T-helper 2 cell (primary cell): Measurements from ENCODE around the gene ZFYVE28.

Experiments
- DNase-seq, 5 experiments: peaks; one replicate each; pipeline versions ENCODE4 v3.0.0 to v3.0.0-alpha.2; 2012 to 2022

ZFYVE28 gene

GRCh38 chr4:2428496-2429213 lies 10.2 kb upstream of the ZFYVE28 start:
- no peak for DNase-seq

- no peak for DNase-seq
Observed at GRCh38 chr4:2427383-2428334, 9.2 kb upstream of the ZFYVE28 start.

GRCh38 chr4:2426711-2427275 lies 8.3 kb upstream of the ZFYVE28 start:
- DNase-seq, result no peak

- DNase-seq, result no peak
Observed at GRCh38 chr4:2426069-2426397, 7.6 kb upstream of the ZFYVE28 start.

GRCh38 chr4:2425386-2426068 lies 7.1 kb upstream of the ZFYVE28 start:
- no peak for DNase-seq

- DNase-seq, result no peak
Observed at GRCh38 chr4:2424581-2424980, 6.1 kb upstream of the ZFYVE28 start.

GRCh38 chr4:2423695-2424094 lies 5.2 kb upstream of the ZFYVE28 start:
- no peak for DNase-seq

GRCh38 chr4:2423066-2423465 lies 4.6 kb upstream of the ZFYVE28 start:
- DNase-seq, result no peak

GRCh38 chr4:2421928-2422327 lies 3.5 kb upstream of the ZFYVE28 start:
- no peak for DNase-seq

- DNase-seq, result no peak
Observed at GRCh38 chr4:2419814-2420213, 1.4 kb upstream of the ZFYVE28 start.

GRCh38 chr4:2418650-2419571 lies 466 bp upstream of the ZFYVE28 start, which contains the start of gene CFAP99:
Gene CFAP99, plus strand, starts transcription at chr4:2418955.
- DNase-seq, result peak; percentile 95 to 99 (median 98)

- DNase-seq, result peak in 1 of 5 experiments; percentile 57
Observed at GRCh38 chr4:2417226-2417764, 1.1 kb downstream of the ZFYVE28 start.

GRCh38 chr4:2416564-2417225 lies 1.8 kb downstream of the ZFYVE28 start:
- peak in 1 of 5 experiments; percentile 38 for DNase-seq

GRCh38 chr4:2415881-2416563 lies 2.4 kb downstream of the ZFYVE28 start:
- DNase-seq, result no peak

- no peak for DNase-seq
Observed at GRCh38 chr4:2415213-2415612, 3.2 kb downstream of the ZFYVE28 start.

GRCh38 chr4:2413821-2414610 lies 4.4 kb downstream of the ZFYVE28 start:
- peak in 3 of 5 experiments; percentile 26 to 75 (median 36) for DNase-seq

GRCh38 chr4:2412885-2413716 lies 5.3 kb downstream of the ZFYVE28 start:
- DNase-seq, result peak; percentile 69 to 99 (median 88)

GRCh38 chr4:2412534-2412884 lies 5.9 kb downstream of the ZFYVE28 start:
- peak in 4 of 5 experiments; percentile 42 to 92 (median 63) for DNase-seq
